Ascending aorta (tissue), 2 donors: ENCODE results near the gene ARHGDIB. TPM values are rescaled to one million over a fixed set of nuclear protein-coding genes. Genes with fewer than 3 reads are reported as not detected.

Experiments used
- DNase-seq, 2 donors: peaks; one replicate each; pipeline ENCODE4 v3.0.0-alpha.2; 2019; ENCODE audit warnings: low spot score in 2 of 2
- H3K27ac ChIP-seq, 2 donors: fragments of 200-600 bp; sonication (generic); one replicate each; pipeline ENCODE4 v1.5.1; 2016 to 2017; ENCODE audit warnings: mild to moderate bottlenecking in 1 of 2
- H3K27me3 ChIP-seq: fragments of 200-600 bp; sonication (generic); one replicate; pipeline ENCODE4 v1.5.1; 2017
- H3K36me3 ChIP-seq, 2 donors: fragments of 200-600 bp; sonication (generic); one replicate each; pipeline ENCODE4 v1.5.1; 2016
- H3K4me1 ChIP-seq, 2 donors: fragments of 200-600 bp; sonication (generic); one replicate each; pipeline ENCODE4 v1.5.1; 2016 to 2017; ENCODE audit warnings: mild to moderate bottlenecking in 1 of 2
- H3K4me3 ChIP-seq, 2 donors: fragments of 200-600 bp; sonication (generic); one replicate each; pipeline ENCODE4 v1.5.1; 2016 to 2017; ENCODE audit warnings: mild to moderate bottlenecking in 1 of 2
- H3K9me3 ChIP-seq, 2 donors: fragments of 200-600 bp; sonication (generic); one replicate each; pipeline ENCODE4 v1.5.1; 2016
- CTCF ChIP-seq, 3 experiments: fragments of 200-600 bp in 2 of 3; fragments of 450-650 bp in 1 of 3; sonication (generic) in 2 of 3; IDR thresholded peaks; one replicate each; pipeline ENCODE4 v1.5.1; 2016 to 2019; ENCODE audit warnings: antibody characterized with exemption in 3 of 3, mild to moderate bottlenecking in 1 of 3, moderate library complexity in 1 of 3
- intact Hi-C: fragments of 100-400 bp; cut with DNase I; formaldehyde crosslinking; loops from one replicate; pipeline ENCODE4 v1.15.1; 2023
- total RNA-seq: library from RNA; depleted of rRNA; stranded (reverse); fragments of >200 nt; gene quantifications from one replicate; pipeline ENCODE4 v1.1.0, GENCODE V29; 2016

ARHGDIB gene
- total RNA-seq, 1 donor from 2014 or later = 87.1 TPM

DNA sequence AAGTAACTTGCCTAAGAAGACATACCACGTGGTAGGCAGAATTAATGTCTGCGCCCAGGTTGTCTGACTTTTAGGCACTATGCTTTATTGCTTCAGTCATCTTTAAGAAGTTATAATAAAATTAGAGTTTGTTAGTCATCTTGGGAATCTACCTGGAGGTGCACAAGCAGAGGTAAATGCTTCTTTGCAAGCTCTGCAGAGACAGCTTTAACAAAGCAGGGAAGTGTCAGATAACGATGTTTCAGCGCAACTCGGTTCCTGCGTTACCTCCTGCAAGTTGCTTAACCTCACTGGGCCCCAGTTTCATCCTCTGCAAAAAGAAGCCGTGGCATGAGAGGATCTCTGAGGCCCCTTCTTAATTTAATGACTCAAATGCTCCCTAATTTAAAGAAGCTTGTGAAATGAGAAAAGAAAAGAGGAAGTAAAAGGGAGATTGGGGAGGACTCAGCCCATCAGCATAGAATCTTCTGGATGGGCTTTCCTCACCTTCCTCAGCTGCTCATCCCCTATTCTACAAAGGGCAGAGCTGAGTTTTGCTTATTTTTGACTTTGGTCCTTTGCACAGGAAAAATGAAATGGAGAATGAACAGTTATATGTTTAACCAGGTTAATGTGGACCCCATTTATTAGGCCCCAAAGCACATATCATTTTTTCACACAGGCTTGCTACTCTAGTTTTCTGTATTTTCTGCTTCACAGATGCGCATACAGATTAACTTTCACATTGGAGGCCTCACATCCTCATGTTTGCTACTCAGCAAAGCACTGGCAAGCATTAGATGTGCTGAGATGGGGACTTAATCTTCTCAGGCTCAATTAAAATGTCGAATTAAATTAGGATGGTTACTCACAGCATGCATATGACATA lies 5.1 kb downstream of the ARHGDIB start:
- Histone ChIP-seq H3K27ac (peak overlapping the region; percentile 29 to 70), H3K9me3 (no peaks in the 10 kb centered on the region), H3K4me3 (no peak overlapping the region), H3K27me3 (no peaks in the 10 kb centered on the region), H3K4me1 (peaks cover 6 to 39% of the 10 kb centered on the region in 2 donors), H3K36me3 (no peaks in the 10 kb centered on the region)
- DNase-seq = no peak
- TF ChIP-seq CTCF (IDR thresholded peaks at IDR 0.05) = no peak
- intact Hi-C loops = no loop called here

GRCh38 chr12:14954269-14954668 lies 7.1 kb downstream of the ARHGDIB start:
- no peaks in the 10 kb centered on the region for H3K27me3 ChIP-seq
- H3K27ac ChIP-seq = peak overlapping the region; percentile 54 to 91
- no peaks in the 10 kb centered on the region for H3K36me3 ChIP-seq
- intact Hi-C loops = loop anchor here (5.0 kb wide), 2 partner anchors 38 to 253 kb away; no protein-coding TSS in a partner anchor
- no peak overlapping the region for H3K4me3 ChIP-seq
- TF ChIP-seq CTCF (IDR thresholded peaks at IDR 0.05) = no peak
- H3K9me3 ChIP-seq = no peaks in the 10 kb centered on the region
- DNase-seq = no peak
- H3K4me1 ChIP-seq = peaks cover 0 to 45% of the 10 kb centered on the region in 2 donors

DNA sequence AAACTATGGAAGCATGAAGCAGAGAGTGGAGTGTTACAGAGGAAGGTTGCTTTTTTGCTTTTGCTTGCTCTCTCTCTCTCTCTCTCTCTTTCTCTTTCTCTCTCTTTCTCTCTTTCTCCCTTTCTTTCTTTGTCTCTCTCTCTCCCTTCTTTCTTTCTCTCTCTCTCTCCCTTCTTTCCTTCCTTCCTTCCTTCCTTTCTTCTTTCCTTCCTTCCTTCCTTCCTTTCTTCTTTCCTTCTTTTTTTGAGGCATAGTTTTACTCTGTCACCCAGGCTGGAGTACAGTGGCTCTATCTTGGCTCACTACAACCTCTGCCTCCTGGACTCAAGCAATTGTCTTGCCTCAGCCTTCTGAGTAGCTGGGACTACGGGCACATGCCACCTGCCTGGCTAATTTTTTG lies 7.6 kb downstream of the ARHGDIB start:
- Histone ChIP-seq H3K4me3 (no peak overlapping the region), H3K27me3 (no peaks in the 10 kb centered on the region), H3K4me1 (peaks cover 0 to 49% of the 10 kb centered on the region in 2 donors), H3K36me3 (no peaks in the 10 kb centered on the region), H3K27ac (peak overlapping the region; percentile 54 to 91), H3K9me3 (no peaks in the 10 kb centered on the region)
- no peak for TF ChIP-seq CTCF (IDR thresholded peaks at IDR 0.05)
- no peak for DNase-seq
- intact Hi-C loops = loop anchor here (5.0 kb wide), 2 partner anchors 39 to 254 kb away; no protein-coding TSS in a partner anchor

- H3K27me3 ChIP-seq = no peaks in the 10 kb centered on the region
- intact Hi-C loops = loop anchor here (5.0 kb wide), 2 partner anchors 40 to 255 kb away; no protein-coding TSS in a partner anchor
- no peaks in the 10 kb centered on the region for H3K9me3 ChIP-seq
- no peak for TF ChIP-seq CTCF (IDR thresholded peaks at IDR 0.05)
- H3K36me3 ChIP-seq = peaks cover 0 to under 1% of the 10 kb centered on the region in 2 donors
- H3K27ac ChIP-seq = peak overlapping the region; percentile 91 to 96
- H3K4me3 ChIP-seq = no peak overlapping the region
- peak in 1 of 2 donors; percentile 73 for DNase-seq
- H3K4me1 ChIP-seq = peaks cover 5 to 53% of the 10 kb centered on the region in 2 donors
Observed at GRCh38 chr12:14952299-14952921, 9.0 kb downstream of the ARHGDIB start.

GRCh38 chr12:14951851-14952250 lies 9.6 kb downstream of the ARHGDIB start:
- Histone ChIP-seq H3K4me3 (no peak overlapping the region), H3K4me1 (peaks cover 5 to 55% of the 10 kb centered on the region in 2 donors), H3K36me3 (peaks cover 0 to 6% of the 10 kb centered on the region in 2 donors), H3K9me3 (no peaks in the 10 kb centered on the region), H3K27me3 (no peaks in the 10 kb centered on the region), H3K27ac (peak overlapping the region; percentile 91 to 96)
- TF ChIP-seq CTCF (IDR thresholded peaks at IDR 0.05) = no peak
- intact Hi-C loops = loop anchor here (5.0 kb wide), 2 partner anchors 40 to 255 kb away; no protein-coding TSS in a partner anchor
- no peak for DNase-seq
